ENCODE measurements around the gene RASA4B.
"Not testable (repeated sequence)": the region's sequence is repeated elsewhere in the genome, so short reads cannot be mapped to it uniquely, and the experiment has no call there.

- not testable (repeated sequence) for TF ChIP-seq POLR2AphosphoS5 (IDR thresholded peaks at IDR 0.05; ENCODE audit: insufficient read depth in 1 of 2, low read depth in 1 of 2)
- TF ChIP-seq, protein P1, sequence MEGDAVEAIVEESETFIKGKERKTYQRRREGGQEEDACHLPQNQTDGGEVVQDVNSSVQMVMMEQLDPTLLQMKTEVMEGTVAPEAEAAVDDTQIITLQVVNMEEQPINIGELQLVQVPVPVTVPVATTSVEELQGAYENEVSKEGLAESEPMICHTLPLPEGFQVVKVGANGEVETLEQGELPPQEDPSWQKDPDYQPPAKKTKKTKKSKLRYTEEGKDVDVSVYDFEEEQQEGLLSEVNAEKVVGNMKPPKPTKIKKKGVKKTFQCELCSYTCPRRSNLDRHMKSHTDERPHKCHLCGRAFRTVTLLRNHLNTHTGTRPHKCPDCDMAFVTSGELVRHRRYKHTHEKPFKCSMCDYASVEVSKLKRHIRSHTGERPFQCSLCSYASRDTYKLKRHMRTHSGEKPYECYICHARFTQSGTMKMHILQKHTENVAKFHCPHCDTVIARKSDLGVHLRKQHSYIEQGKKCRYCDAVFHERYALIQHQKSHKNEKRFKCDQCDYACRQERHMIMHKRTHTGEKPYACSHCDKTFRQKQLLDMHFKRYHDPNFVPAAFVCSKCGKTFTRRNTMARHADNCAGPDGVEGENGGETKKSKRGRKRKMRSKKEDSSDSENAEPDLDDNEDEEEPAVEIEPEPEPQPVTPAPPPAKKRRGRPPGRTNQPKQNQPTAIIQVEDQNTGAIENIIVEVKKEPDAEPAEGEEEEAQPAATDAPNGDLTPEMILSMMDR (IDR thresholded peaks at IDR 0.05): not testable (repeated sequence)
Observed at GRCh38 chr7:102535062-102535615, 17.6 kb upstream of the RASA4B start.
